RPMI8226 (cell line): ENCODE measurements around the gene CAMKMT.
"Not testable (repeated sequence)": the region's sequence is repeated elsewhere in the genome, so short reads cannot be mapped to it uniquely, and the experiment has no call there.

Experiments used
- DNase-seq: peaks from one replicate; pipeline ENCODE4 v3.0.0-alpha.2; 2015

CAMKMT gene

GRCh38 chr2:44362207-44363015, 664 bp downstream of the CAMKMT start:
- DNase-seq, result peak; percentile 59

GRCh38 chr2:44364604-44365003, 2.9 kb downstream of the CAMKMT start:
- DNase-seq, result no peak

- DNase-seq, result no peak
Observed at GRCh38 chr2:44367591-44367990, 5.8 kb downstream of the CAMKMT start.

GRCh38 chr2:44369392-44369791, 7.6 kb downstream of the CAMKMT start:
- no peak for DNase-seq

GRCh38 chr2:44371445-44371844, 9.7 kb downstream of the CAMKMT start:
- no peak for DNase-seq

- DNase-seq, result no peak
Observed at GRCh38 chr2:44372246-44372645, 10.5 kb downstream of the CAMKMT start.

- DNase-seq, result no peak
Observed at GRCh38 chr2:44377486-44377885, 15.7 kb downstream of the CAMKMT start.

GRCh38 chr2:44385226-44385625, 23.5 kb downstream of the CAMKMT start:
- DNase-seq, result not testable (repeated sequence)

GRCh38 chr2:44388877-44389276, 27.1 kb downstream of the CAMKMT start:
- DNase-seq, result no peak

GRCh38 chr2:44389895-44390294, 28.1 kb downstream of the CAMKMT start:
- DNase-seq, result no peak

GRCh38 chr2:44392338-44392943, 30.7 kb downstream of the CAMKMT start:
- peak; percentile 58 for DNase-seq

- DNase-seq, result no peak
Observed at GRCh38 chr2:44397447-44398175, 35.9 kb downstream of the CAMKMT start.

GRCh38 chr2:44398243-44398897, 36.6 kb downstream of the CAMKMT start:
- no peak for DNase-seq

GRCh38 chr2:44420725-44421124, 59.0 kb downstream of the CAMKMT start:
- no peak for DNase-seq

- DNase-seq, result no peak
Observed at GRCh38 chr2:44424211-44424610, 62.5 kb downstream of the CAMKMT start.

- DNase-seq, result no peak
Observed at GRCh38 chr2:44429034-44429433, 67.3 kb downstream of the CAMKMT start.

GRCh38 chr2:44430342-44430741, 68.6 kb downstream of the CAMKMT start:
- DNase-seq, result no peak

- no peak for DNase-seq
Observed at GRCh38 chr2:44433895-44434294, 72.1 kb downstream of the CAMKMT start.

GRCh38 chr2:44441200-44441599, 79.5 kb downstream of the CAMKMT start:
- DNase-seq, result no peak

GRCh38 chr2:44442019-44442418, 80.3 kb downstream of the CAMKMT start:
- DNase-seq, result no peak

GRCh38 chr2:44443517-44443916, 81.8 kb downstream of the CAMKMT start:
- DNase-seq, result no peak

GRCh38 chr2:44444881-44445280, 83.1 kb downstream of the CAMKMT start:
- DNase-seq, result no peak

- DNase-seq, result no peak
Observed at GRCh38 chr2:44448860-44449527, 87.2 kb downstream of the CAMKMT start.
